Mammary epithelial cell (primary cell): ENCODE results near the gene TWSG1.

Experiments used
- CTCF ChIP-seq, 2 donors: IDR thresholded peaks in 1 of 2; conservative IDR thresholded peaks in 1 of 2; 2 replicates each; pipeline ENCODE4 v1.5.1; 2011 to 2012; ENCODE audit warnings: inconsistent platforms in 2 of 2, low read length in 2 of 2, mild to moderate bottlenecking in 2 of 2, control low read depth in 1 of 2, low read depth in 1 of 2; ENCODE audit not compliant: insufficient read depth in 1 of 2; ENCODE audit errors: extremely low read depth in 1 of 2
- EZH2 ChIP-seq: IDR thresholded peaks from 2 replicates; pipeline ENCODE4 v1.6.1; 2012; ENCODE audit warnings: low read length, inconsistent platforms, borderline replicate concordance

GRCh38 chr18:9319333-9319732 is 15.2 kb upstream of the TWSG1 start:
- no peak for TF ChIP-seq CTCF (conservative IDR thresholded peaks at IDR 0.05 in 1 of 2, IDR thresholded peaks at IDR 0.05 in 1 of 2; ENCODE audit: extremely low read depth in 1 of 2, insufficient read depth in 1 of 2, low read depth in 1 of 2, low read length in 2 of 2)
- TF ChIP-seq EZH2, result no peak
